CD4-positive, alpha-beta T cell (primary cell): Measurements from ENCODE around the gene EIF2A. TPM values are rescaled to one million over a fixed set of nuclear protein-coding genes. Genes with fewer than 3 reads are reported as not detected.

Source experiments
- ATAC-seq: fragments of 200-7000 bp; cut with Tn5 transposase; one replicate; pipeline ENCODE4 v1.10.0; 2022; ENCODE audit warnings: mild to moderate bottlenecking; ENCODE audit not compliant: poor library complexity
- CTCF ChIA-PET: fragments of 350-600 bp; sonication (Branson Sonifier 250); formaldehyde crosslinking; loops from one replicate; lab custom pipeline; 2021; ENCODE audit warnings: antibody characterized with exemption, inconsistent platforms; lab: Charles Lee
- POLR2A ChIA-PET: fragments of 350-600 bp; sonication (Branson Sonifier 250); formaldehyde crosslinking; loops from one replicate; lab custom pipeline; 2021; ENCODE audit warnings: antibody characterized with exemption, inconsistent platforms; lab: Charles Lee
- DNase-seq, 14 experiments: peaks; one replicate each; pipeline ENCODE4 v3.0.0-alpha.2; 2013 to 2020; ENCODE audit warnings: mixed read lengths in 2 of 14
- H3K27ac ChIP-seq, 2 donors: one replicate each; pipeline versions ENCODE4 v1.5.1 to v1.7.0; 2013; ENCODE audit warnings: low read length in 2 of 2, low read depth in 1 of 2, mild to moderate bottlenecking in 1 of 2
- H3K27me3 ChIP-seq, 2 experiments: 1 replicate in 1 of 2; 2 replicates in 1 of 2; pipeline versions ENCODE4 v1.6.1 to v1.7.0; 2013; ENCODE audit warnings: low read length in 2 of 2, control low read depth in 1 of 2, mild to moderate bottlenecking in 1 of 2, moderate library complexity in 1 of 2; ENCODE audit not compliant: insufficient read depth in 2 of 2, control insufficient read depth in 1 of 2
- H3K36me3 ChIP-seq: one replicate; pipeline ENCODE4 v1.6.1; 2013; ENCODE audit warnings: low read length, control low read depth; ENCODE audit not compliant: insufficient read depth
- H3K4me1 ChIP-seq: one replicate; pipeline ENCODE4 v1.6.1; 2013; ENCODE audit warnings: low read length, control low read depth; ENCODE audit not compliant: insufficient read depth
- H3K4me3 ChIP-seq: one replicate; pipeline ENCODE4 v1.5.1; 2013; ENCODE audit warnings: mild to moderate bottlenecking, low read length, moderate library complexity
- H3K9me3 ChIP-seq, 2 experiments: 1 replicate in 1 of 2; 2 replicates in 1 of 2; pipeline versions ENCODE4 v1.6.1 to v1.7.0; 2013; ENCODE audit warnings: low read length in 2 of 2, mild to moderate bottlenecking in 2 of 2, control low read depth in 1 of 2, moderate library complexity in 1 of 2; ENCODE audit not compliant: control insufficient read depth in 1 of 2, insufficient read depth in 1 of 2
- H3K27ac Mint-ChIP-seq: one replicate; pipeline ENCODE4 v1.8.0; 2020; ENCODE audit warnings: mixed read lengths
- H3K27me3 Mint-ChIP-seq: one replicate; pipeline ENCODE4 v1.8.0; 2021; ENCODE audit warnings: mixed read lengths
- H3K36me3 Mint-ChIP-seq: one replicate; pipeline ENCODE4 v1.8.0; 2021; ENCODE audit warnings: low read depth, mixed read lengths
- H3K4me1 Mint-ChIP-seq: one replicate; pipeline ENCODE4 v1.8.0; 2021; ENCODE audit warnings: low read depth, mixed read lengths
- H3K4me3 Mint-ChIP-seq: one replicate; pipeline ENCODE4 v1.8.0; 2020; ENCODE audit warnings: mild to moderate bottlenecking, mixed read lengths
- H3K9me3 Mint-ChIP-seq: one replicate; pipeline ENCODE4 v1.8.0; 2020; ENCODE audit warnings: mixed read lengths
- CTCF ChIP-seq: fragments of 200-600 bp; IDR thresholded peaks from one replicate; pipeline ENCODE4 v1.8.0; 2022; ENCODE audit warnings: antibody characterized with exemption, mild to moderate bottlenecking
- intact Hi-C, 2 experiments: fragments of 100-400 bp; cut with DNase I in 1 of 2; cut with micrococcal nuclease in 1 of 2; formaldehyde crosslinking; loops; one replicate each; pipeline versions ENCODE4 v1.15.1 to v1.9.0; 2023 to 2025; cut with DNase I, micrococcal nuclease
- total RNA-seq, 174 experiments: library from RNA in 2 of 174; stranded (reverse) in 2 of 174; gene quantifications; one replicate each; pipeline ENCODE4 v1.2.3 and lab custom pipeline; 2021 to 2026

EIF2A gene
- total RNA-seq, 2 experiments from 2014 or later, result 115 to 122 TPM

DNA sequence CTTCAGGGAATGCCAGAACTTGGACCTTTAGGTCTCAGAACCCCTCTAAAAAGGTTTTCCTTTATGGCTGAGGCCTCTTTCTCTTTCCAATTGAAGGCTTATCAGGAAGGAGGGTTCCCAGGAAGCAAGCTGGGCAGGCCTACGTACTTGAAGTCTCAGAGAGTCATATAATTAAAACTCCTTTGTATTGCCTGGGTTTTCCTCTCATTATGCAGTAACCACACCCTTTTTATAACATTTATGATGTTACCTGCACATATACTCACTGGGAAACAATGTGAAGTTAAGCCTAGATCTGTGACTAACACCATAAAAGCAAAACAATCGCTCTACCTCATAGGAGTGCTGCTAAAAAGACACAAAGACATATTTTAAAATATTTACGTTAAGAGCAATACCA is 27.6 kb upstream of the EIF2A start:
- ChIA-PET CTCF (no interaction called here), POLR2A (no interaction called here)
- Histone ChIP-seq H3K4me3 (no peak overlapping the region), H3K36me3 (no peaks in the 10 kb centered on the region), H3K27ac (no peak overlapping the region), H3K4me1 (no peaks in the 10 kb centered on the region), H3K27me3 (no peaks in the 10 kb centered on the region), H3K9me3 (peaks cover 0 to 3% of the 10 kb centered on the region in 2 experiments)
- Mint-ChIP-seq H3K27me3 (peaks cover 20% of the 10 kb centered on the region), H3K4me3 (no peak overlapping the region), H3K9me3 (peaks cover 2% of the 10 kb centered on the region), H3K4me1 (no peaks in the 10 kb centered on the region), H3K27ac (no peak overlapping the region), H3K36me3 (no peaks in the 10 kb centered on the region)
- intact Hi-C loops, result no loop called here
- DNase-seq (no peak), ATAC-seq (no peak)
- TF ChIP-seq CTCF, result no peak

DNA sequence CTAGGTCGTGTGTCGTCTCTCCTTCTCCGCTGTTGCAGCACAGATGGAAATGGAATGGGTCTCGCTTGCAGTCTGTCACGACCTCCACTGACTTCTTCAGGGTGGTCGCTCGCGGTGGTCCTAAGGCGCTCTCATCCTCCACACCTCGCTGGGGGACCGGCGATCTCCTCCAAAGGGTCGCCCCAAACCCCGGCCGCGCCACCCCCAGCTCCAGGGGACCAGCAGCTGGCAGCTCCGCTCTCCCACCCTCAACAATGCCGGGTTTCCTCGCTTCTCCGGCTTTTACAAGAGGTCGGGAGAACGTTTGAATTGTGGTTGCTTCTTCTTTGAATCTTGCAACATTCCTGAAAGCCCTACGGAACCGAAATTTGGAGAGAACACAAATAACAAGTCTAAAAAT is 26.2 kb upstream of the EIF2A start:
- H3K9me3 Mint-ChIP-seq, result peaks cover 2% of the 10 kb centered on the region
- ChIA-PET CTCF (interaction anchor here (0.5 kb wide), 1 partner anchor 535 kb away, joined by 3 read pairs; no protein-coding TSS in a partner anchor), POLR2A (no interaction called here)
- DNase-seq (no peak), ATAC-seq (no peak)
- Histone ChIP-seq H3K4me3 (no peak overlapping the region), H3K27ac (no peak overlapping the region), H3K27me3 (no peaks in the 10 kb centered on the region), H3K36me3 (no peaks in the 10 kb centered on the region), H3K4me1 (no peaks in the 10 kb centered on the region), H3K9me3 (peaks cover 0 to 3% of the 10 kb centered on the region in 2 experiments)
- no peak overlapping the region for H3K4me3 Mint-ChIP-seq
- no peaks in the 10 kb centered on the region for H3K36me3 Mint-ChIP-seq
- no peak for TF ChIP-seq CTCF
- no peaks in the 10 kb centered on the region for H3K4me1 Mint-ChIP-seq
- intact Hi-C loops, result no loop called here
- H3K27ac Mint-ChIP-seq, result no peak overlapping the region
- H3K27me3 Mint-ChIP-seq, result peaks cover 18% of the 10 kb centered on the region

- CTCF ChIA-PET, result no interaction called here
- intact Hi-C loops, result no loop called here
- DNase-seq, result no peak
- POLR2A ChIA-PET, result no interaction called here
- no peaks in the 10 kb centered on the region for H3K4me1 Mint-ChIP-seq
- Histone ChIP-seq H3K27ac (no peak overlapping the region), H3K4me1 (no peaks in the 10 kb centered on the region), H3K4me3 (no peak overlapping the region), H3K27me3 (no peaks in the 10 kb centered on the region), H3K36me3 (no peaks in the 10 kb centered on the region), H3K9me3 (peaks cover 0 to 3% of the 10 kb centered on the region in 2 experiments)
- no peak overlapping the region for H3K4me3 Mint-ChIP-seq
- H3K27me3 Mint-ChIP-seq, result peaks cover 12% of the 10 kb centered on the region
- no peak for ATAC-seq
- no peak for TF ChIP-seq CTCF
- H3K27ac Mint-ChIP-seq, result no peak overlapping the region
- peaks cover 2% of the 10 kb centered on the region for H3K9me3 Mint-ChIP-seq
- H3K36me3 Mint-ChIP-seq, result no peaks in the 10 kb centered on the region
These were observed 25.1 kb upstream of the EIF2A start for GRCh38 chr3:150521463-150521862.
